HepG2 (cell line): Measurements from ENCODE around the gene FAM228A. TPM values are rescaled to one million over a fixed set of nuclear protein-coding genes. Genes with fewer than 3 reads are reported as not detected.
A peak's percentile ranks its signal among the peaks of the same experiment; 100 is the strongest.

Experiments used
- AHR ChIP-seq: IDR thresholded peaks from 2 replicates; pipeline ENCODE4 v1.6.1; 2018; ENCODE audit warnings: missing genetic modification reagents, missing compliant biosample characterization
- ARNTL ChIP-seq: sonication (generic); formaldehyde crosslinking; IDR thresholded peaks from 2 replicates; pipeline ENCODE4 v1.4.0; 2020; ENCODE audit warnings: mild to moderate bottlenecking, missing genetic modification reagents
- FOSL2 ChIP-seq: sonication (generic); formaldehyde crosslinking; IDR thresholded peaks from 2 replicates; pipeline ENCODE4 v1.4.0; 2020; ENCODE audit warnings: missing genetic modification reagents
- ISL2 ChIP-seq: sonication (generic); formaldehyde crosslinking; IDR thresholded peaks from 2 replicates; pipeline ENCODE4 v1.5.0; 2020; ENCODE audit warnings: missing genetic modification reagents
- KLF15 ChIP-seq: sonication (generic); formaldehyde crosslinking; IDR thresholded peaks from 2 replicates; pipeline ENCODE4 v1.8.1; 2023; ENCODE audit warnings: borderline replicate concordance, mild to moderate bottlenecking, inconsistent platforms, missing genetic modification reagents, mixed read lengths
- PRMT3 ChIP-seq: sonication (generic); formaldehyde crosslinking; IDR thresholded peaks from 2 replicates; pipeline ENCODE4 v1.8.1; 2022; ENCODE audit warnings: low read depth, mild to moderate bottlenecking, moderate library complexity, missing genetic modification reagents, borderline replicate concordance
- RXRA ChIP-seq: sonication (generic); formaldehyde crosslinking; IDR thresholded peaks from 2 replicates; pipeline ENCODE4 v1.5.1; 2020; ENCODE audit warnings: missing genetic modification reagents
- SMAD9 ChIP-seq: sonication (generic); formaldehyde crosslinking; IDR thresholded peaks from 2 replicates; pipeline ENCODE4 v1.5.1; 2020; ENCODE audit warnings: mild to moderate bottlenecking, missing genetic modification reagents
- SP5 ChIP-seq: IDR thresholded peaks from 2 replicates; pipeline ENCODE4 v1.6.1; 2016; ENCODE audit warnings: low read depth, borderline replicate concordance
- ZNF431 ChIP-seq: sonication (generic); formaldehyde crosslinking; IDR thresholded peaks from 2 replicates; pipeline ENCODE4 v1.9.0; 2022; ENCODE audit warnings: missing genetic modification reagents, low read depth, mild to moderate bottlenecking, borderline replicate concordance
- ZNF557 ChIP-seq: sonication (generic); formaldehyde crosslinking; IDR thresholded peaks from 2 replicates; pipeline ENCODE4 v1.4.0; 2020; ENCODE audit warnings: missing genetic modification reagents
- ZNF652 ChIP-seq: IDR thresholded peaks from 2 replicates; pipeline ENCODE4 v1.6.1; 2016; ENCODE audit warnings: low read depth, borderline replicate concordance
- ZNF672 ChIP-seq: sonication (generic); formaldehyde crosslinking; IDR thresholded peaks from 2 replicates; pipeline ENCODE4 v1.8.1; 2022; ENCODE audit warnings: missing genetic modification reagents
- polyA plus RNA-seq, 8 experiments: library from polyadenylated mRNA; depleted of rRNA in 3 of 8; stranded (reverse) in 7 of 8; unstranded in 1 of 8; fragments of >200 nt; fragmentation: Illumina TruSeq in 4 of 8; extraction: Trizol in 4 of 8; gene quantifications; 2 replicates each; pipeline versions ENCODE4 v1.2.1 to v1.2.3, GENCODE V29; 2011 to 2016; ENCODE audit warnings: low read depth in 4 of 8, missing spikeins in 1 of 8, mixed read lengths in 1 of 8; ENCODE audit not compliant: insufficient read depth in 1 of 8
- total RNA-seq, 5 experiments: library from RNA; depleted of rRNA; stranded (reverse); fragments of >200 nt; fragmentation: Illumina TruSeq; extraction: Trizol; gene quantifications; 2 replicates each; pipeline ENCODE4 v1.2.3, GENCODE V29; 2016; ENCODE audit warnings: low read depth in 1 of 5
- TF ChIP-seq, protein P1 (sequence below): sonication (generic); formaldehyde crosslinking; IDR thresholded peaks from 2 replicates; pipeline ENCODE4 v1.5.0; 2020; ENCODE audit warnings: mild to moderate bottlenecking, missing genetic modification reagents, borderline replicate concordance
- TF ChIP-seq, protein P2 (sequence below): sonication (generic); formaldehyde crosslinking; IDR thresholded peaks from 2 replicates; pipeline ENCODE4 v1.8.1; 2023; ENCODE audit warnings: mild to moderate bottlenecking, missing genetic modification reagents
- TF ChIP-seq, protein P3 (sequence below): sonication (generic); formaldehyde crosslinking; IDR thresholded peaks from 2 replicates; pipeline ENCODE4 v1.8.0; 2022; ENCODE audit warnings: missing genetic modification reagents, mild to moderate bottlenecking, moderate library complexity, borderline replicate concordance
- TF ChIP-seq, protein P4 (sequence below): conservative IDR thresholded peaks from 2 replicates; pipeline ENCODE4 v1.6.1; 2018; ENCODE audit warnings: missing genetic modification reagents
- TF ChIP-seq, protein P5 (sequence below): sonication (generic); formaldehyde crosslinking; IDR thresholded peaks from 2 replicates; pipeline ENCODE4 v1.4.0; 2020; ENCODE audit warnings: missing genetic modification reagents

The FAM228A gene
- total and polyA plus RNA-seq, 2 of the 13 experiments (the other 11 are each of a cell fraction or from before 2014, with no cell fraction given): not detected

DNA sequence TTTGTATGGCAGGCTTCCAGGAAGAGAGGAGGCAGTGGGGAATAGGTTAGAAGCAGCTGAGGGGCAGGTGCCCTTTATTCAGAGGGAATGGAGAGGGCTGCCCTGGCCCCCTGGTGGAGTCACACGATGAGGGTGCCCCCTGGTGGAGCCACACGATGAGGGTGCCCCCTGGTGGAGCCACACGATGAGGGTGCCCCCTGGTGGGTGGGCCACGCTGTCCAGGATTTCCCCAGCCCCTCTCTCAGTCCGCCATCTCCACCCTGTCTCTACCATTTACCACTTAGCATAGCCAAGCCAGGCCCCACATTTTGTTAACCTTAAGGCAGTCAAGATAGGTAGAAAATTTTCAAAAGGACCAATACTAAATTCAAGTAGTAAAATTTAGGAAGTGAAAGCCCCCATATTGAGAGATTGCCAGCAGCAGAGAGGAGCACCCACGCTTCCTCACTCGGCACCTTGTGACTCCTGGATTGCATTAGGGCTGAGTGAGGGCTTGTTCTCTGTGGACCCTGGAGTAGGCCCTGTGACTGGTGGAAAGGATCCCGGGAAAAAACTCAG is 10.4 kb upstream of the FAM228A start (continued):
- TF ChIP-seq, protein P1, sequence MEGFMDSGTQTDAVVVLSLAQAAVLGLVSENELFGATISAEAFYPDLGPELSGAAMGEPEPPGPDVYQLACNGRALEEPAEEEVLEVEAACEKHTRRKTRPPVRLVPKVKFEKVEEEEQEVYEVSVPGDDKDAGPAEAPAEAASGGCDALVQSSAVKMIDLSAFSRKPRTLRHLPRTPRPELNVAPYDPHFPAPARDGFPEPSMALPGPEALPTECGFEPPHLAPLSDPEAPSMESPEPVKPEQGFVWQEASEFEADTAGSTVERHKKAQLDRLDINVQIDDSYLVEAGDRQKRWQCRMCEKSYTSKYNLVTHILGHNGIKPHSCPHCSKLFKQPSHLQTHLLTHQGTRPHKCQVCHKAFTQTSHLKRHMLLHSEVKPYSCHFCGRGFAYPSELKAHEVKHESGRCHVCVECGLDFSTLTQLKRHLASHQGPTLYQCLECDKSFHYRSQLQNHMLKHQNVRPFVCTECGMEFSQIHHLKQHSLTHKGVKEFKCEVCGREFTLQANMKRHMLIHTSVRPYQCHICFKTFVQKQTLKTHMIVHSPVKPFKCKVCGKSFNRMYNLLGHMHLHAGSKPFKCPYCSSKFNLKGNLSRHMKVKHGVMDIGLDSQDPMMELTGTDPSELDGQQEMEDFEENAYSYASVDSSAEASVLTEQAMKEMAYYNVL (CRISPR knock-in tag): no peak
- TF ChIP-seq ISL2 (no peak), SP5 (CRISPR knock-in tag) (no peak), PRMT3 (CRISPR knock-in tag) (no peak), ZNF672 (CRISPR knock-in tag) (no peak), SMAD9 (CRISPR knock-in tag) (no peak), FOSL2 (peak; percentile 26; the same call in 1 of the 2 replicates), AHR (0 out of 2 replicates have a peak, but pooled peaks have one; percentile 15), KLF15 (no peak), RXRA (CRISPR knock-in tag) (0 out of 2 replicates have a peak, but pooled peaks have one; percentile 38), ZNF557 (no peak), ZNF652 (no peak), ZNF431 (no peak), ARNTL (CRISPR knock-in tag) (no peak)
- TF ChIP-seq, protein P2, sequence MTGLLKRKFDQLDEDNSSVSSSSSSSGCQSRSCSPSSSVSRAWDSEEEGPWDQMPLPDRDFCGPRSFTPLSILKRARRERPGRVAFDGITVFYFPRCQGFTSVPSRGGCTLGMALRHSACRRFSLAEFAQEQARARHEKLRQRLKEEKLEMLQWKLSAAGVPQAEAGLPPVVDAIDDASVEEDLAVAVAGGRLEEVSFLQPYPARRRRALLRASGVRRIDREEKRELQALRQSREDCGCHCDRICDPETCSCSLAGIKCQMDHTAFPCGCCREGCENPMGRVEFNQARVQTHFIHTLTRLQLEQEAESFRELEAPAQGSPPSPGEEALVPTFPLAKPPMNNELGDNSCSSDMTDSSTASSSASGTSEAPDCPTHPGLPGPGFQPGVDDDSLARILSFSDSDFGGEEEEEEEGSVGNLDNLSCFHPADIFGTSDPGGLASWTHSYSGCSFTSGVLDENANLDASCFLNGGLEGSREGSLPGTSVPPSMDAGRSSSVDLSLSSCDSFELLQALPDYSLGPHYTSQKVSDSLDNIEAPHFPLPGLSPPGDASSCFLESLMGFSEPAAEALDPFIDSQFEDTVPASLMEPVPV (CRISPR knock-in tag): no peak
- TF ChIP-seq, protein P3, sequence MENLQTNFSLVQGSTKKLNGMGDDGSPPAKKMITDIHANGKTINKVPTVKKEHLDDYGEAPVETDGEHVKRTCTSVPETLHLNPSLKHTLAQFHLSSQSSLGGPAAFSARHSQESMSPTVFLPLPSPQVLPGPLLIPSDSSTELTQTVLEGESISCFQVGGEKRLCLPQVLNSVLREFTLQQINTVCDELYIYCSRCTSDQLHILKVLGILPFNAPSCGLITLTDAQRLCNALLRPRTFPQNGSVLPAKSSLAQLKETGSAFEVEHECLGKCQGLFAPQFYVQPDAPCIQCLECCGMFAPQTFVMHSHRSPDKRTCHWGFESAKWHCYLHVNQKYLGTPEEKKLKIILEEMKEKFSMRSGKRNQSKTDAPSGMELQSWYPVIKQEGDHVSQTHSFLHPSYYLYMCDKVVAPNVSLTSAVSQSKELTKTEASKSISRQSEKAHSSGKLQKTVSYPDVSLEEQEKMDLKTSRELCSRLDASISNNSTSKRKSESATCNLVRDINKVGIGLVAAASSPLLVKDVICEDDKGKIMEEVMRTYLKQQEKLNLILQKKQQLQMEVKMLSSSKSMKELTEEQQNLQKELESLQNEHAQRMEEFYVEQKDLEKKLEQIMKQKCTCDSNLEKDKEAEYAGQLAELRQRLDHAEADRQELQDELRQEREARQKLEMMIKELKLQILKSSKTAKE (CRISPR knock-in tag): no peak
- TF ChIP-seq, protein P4, sequence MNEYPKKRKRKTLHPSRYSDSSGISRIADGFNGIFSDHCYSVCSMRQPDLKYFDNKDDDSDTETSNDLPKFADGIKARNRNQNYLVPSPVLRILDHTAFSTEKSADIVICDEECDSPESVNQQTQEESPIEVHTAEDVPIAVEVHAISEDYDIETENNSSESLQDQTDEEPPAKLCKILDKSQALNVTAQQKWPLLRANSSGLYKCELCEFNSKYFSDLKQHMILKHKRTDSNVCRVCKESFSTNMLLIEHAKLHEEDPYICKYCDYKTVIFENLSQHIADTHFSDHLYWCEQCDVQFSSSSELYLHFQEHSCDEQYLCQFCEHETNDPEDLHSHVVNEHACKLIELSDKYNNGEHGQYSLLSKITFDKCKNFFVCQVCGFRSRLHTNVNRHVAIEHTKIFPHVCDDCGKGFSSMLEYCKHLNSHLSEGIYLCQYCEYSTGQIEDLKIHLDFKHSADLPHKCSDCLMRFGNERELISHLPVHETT: no peak
- TF ChIP-seq, protein P5, sequence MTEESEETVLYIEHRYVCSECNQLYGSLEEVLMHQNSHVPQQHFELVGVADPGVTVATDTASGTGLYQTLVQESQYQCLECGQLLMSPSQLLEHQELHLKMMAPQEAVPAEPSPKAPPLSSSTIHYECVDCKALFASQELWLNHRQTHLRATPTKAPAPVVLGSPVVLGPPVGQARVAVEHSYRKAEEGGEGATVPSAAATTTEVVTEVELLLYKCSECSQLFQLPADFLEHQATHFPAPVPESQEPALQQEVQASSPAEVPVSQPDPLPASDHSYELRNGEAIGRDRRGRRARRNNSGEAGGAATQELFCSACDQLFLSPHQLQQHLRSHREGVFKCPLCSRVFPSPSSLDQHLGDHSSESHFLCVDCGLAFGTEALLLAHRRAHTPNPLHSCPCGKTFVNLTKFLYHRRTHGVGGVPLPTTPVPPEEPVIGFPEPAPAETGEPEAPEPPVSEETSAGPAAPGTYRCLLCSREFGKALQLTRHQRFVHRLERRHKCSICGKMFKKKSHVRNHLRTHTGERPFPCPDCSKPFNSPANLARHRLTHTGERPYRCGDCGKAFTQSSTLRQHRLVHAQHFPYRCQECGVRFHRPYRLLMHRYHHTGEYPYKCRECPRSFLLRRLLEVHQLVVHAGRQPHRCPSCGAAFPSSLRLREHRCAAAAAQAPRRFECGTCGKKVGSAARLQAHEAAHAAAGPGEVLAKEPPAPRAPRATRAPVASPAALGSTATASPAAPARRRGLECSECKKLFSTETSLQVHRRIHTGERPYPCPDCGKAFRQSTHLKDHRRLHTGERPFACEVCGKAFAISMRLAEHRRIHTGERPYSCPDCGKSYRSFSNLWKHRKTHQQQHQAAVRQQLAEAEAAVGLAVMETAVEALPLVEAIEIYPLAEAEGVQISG (CRISPR knock-in tag): peak; percentile 79
